HG03571 (cell line): ENCODE results near the gene ZMAT5.

Experiments used
- ATAC-seq: cut with Tn5 transposase; IDR thresholded peaks from one replicate; pipeline ENCODE4 v1.9.1; 2021; ENCODE audit not compliant: unreplicated experiment

The ZMAT5 gene

DNA sequence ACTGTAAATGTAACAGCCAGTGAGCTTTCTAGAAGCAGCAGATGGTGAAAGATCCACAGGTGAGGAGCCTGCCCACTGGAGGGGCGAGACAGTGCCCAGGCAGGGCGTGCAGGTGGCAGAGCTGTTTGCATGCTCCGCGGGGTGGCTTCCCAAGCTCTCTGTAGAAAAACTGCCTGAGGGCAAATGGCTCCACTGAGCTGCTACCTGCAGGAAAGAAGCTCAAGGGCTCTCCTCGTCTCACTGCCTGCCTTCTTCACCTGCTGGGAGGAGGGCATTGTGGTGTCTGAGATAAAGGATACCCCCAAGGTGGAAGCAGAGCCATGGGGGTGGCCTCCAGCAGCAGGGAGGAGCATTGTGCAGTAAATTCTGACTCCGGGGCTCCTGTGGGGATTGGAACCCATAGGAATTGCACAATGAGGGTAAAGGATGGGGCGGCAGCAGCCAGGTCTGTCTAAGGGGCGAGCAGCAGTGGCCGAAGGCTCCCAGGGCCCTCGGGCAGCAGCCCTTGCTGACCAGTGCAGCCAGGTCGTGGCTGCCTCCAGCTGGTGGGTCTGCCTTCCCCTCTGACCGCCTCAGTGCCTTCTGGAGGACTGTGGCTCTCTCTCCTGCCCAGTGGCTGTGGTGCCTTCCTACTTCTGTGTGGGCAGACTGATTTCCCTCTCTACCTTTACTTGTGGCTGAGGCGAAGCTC, 75.0 kb downstream of the ZMAT5 start:
- ATAC-seq: no peak

DNA sequence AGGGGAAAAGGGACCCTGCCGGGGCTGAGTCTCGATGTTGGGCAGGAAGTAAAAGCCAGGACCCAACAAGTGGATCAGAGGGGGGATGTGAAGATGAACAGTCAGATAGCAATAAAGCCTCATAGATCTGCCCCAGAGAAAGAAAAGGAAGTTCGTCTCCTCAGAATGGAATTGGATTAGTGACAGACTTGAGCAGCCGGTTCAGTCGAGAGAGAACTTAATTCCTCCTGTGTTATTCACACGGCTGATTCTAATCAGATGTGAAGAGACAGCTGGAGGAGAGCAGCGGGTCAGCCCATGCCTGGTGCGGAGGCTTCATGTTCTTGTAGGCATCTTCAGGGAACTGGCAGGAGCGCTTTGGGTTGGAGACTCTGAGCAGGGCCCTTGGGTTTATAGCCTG, 76.3 kb downstream of the ZMAT5 start:
- no peak for ATAC-seq

DNA sequence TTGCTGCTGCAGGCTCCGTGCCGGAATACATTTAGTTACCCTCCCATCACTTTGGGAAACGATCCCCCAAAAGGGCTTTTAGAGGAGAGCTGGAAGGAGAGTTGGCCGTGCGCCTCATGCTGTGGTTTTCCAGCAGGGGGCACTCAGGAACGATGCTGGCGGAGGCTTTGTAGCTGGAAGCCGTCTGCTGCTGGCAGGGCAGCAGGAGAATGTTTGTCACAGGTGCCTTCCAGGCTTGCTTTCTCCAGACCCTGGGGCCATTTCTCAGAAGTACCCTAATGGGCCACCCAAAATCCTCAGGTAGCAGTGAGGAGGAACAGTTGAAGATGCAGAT, 77.0 kb downstream of the ZMAT5 start:
- ATAC-seq: no peak

DNA sequence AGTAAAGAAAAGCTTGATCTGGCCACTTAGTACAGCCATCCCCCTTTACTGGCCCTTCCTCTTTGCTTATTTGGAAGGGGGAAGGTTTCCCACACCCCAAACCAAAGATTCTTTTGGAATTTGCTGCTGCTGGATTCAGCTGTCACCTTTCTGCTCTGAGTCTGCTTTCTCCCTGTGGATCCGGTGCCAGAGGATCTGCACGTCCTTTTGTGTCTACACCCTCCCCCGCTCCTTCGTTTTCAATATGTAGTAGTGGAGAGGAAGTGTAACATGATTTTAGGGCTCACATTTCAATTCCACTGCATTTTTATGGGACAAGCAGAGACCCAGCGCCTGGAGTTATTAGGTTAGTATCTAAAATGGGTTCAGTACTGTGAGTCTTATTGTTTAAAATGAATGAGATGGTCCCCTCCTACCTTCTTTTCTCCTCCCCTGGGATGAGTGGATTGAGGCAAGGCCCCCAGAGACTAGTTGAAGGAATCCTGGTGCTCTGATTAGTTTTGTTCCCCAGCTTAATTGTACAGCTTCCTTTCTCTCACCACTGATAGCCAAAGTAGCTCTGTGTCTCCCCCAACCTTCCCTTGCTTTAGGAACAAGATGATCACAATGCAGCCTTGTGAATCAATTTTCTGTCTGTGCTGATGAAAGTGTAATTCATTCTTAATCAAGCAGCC, 77.5 kb downstream of the ZMAT5 start:
- ATAC-seq: no peak

DNA sequence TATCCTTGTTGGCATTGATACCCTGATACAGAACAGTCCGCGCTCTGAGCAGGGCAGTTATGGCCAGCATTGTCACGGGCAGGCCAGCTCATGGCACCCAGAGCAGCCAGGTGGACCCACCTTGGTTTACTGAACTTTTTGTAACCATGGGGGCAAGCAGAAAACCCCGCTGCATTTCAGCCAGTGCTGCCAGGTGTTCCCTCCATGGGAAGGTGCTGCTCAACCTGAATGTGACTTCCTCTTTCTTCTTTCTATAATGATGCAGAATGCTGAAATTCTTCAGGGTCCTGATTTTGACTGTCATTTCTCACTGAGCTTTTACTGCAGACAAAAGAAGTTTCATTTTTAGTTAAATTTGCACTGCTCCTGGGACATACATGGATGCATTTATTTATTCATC, 82.6 kb downstream of the ZMAT5 start:
- no peak for ATAC-seq

DNA sequence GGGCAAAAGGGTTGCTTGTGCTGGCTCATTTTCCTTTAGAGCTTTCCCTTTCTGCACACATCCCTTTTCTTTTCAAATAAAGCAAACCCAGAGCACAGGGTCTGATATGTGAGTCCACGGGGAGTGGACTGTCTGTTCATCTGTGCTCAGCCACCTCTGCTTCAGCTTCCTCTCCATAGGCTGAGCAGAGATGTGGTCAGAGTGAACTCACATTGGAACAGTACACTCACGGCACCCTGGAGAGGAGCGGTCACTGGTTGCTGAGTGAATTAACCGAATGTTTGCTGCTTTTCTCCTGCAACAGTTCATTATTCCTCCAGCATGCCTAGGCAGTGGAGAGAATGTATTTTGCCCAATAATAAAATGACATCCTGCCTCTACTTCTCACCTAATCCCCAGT, 83.3 kb downstream of the ZMAT5 start:
- no peak for ATAC-seq
